Activated naive CD4-positive, alpha-beta T cell treated with anti-CD3 and anti-CD28 coated beads, Interleukin-2, amount 50 U/mL, for 72 hours (primary cell): ENCODE results near the gene TLNRD1. TPM values are rescaled to one million over a fixed set of nuclear protein-coding genes. Genes with fewer than 3 reads are reported as not detected.
"Not testable (repeated sequence)": the region's sequence is repeated elsewhere in the genome, so short reads cannot be mapped to it uniquely, and the experiment has no call there.

Source experiments
- ATAC-seq, 2 donors: fragments of 150-1000 bp; cut with Tn5 transposase; 2 replicates each; pipeline ENCODE4 v1.10.0; 2021; ENCODE audit warnings: mild to moderate bottlenecking in 2 of 2, moderate library complexity in 2 of 2
- DNase-seq, 2 donors: peaks; one replicate each; pipeline ENCODE4 v3.0.0; 2021 to 2022; ENCODE audit warnings: low spot score in 2 of 2
- H3K27ac Mint-ChIP-seq, 2 donors: one replicate each; pipeline ENCODE4 v1.8.0; 2022; ENCODE audit warnings: mild to moderate bottlenecking in 2 of 2, mixed read lengths in 2 of 2
- H3K36me3 Mint-ChIP-seq, 2 donors: one replicate each; pipeline ENCODE4 v1.8.0; 2022; ENCODE audit warnings: mixed read lengths in 2 of 2
- H3K9me3 Mint-ChIP-seq, 2 donors: one replicate each; pipeline ENCODE4 v1.8.0; 2022; ENCODE audit warnings: mixed read lengths in 2 of 2
- total RNA-seq, 2 donors: library from RNA; stranded (reverse); gene quantifications; one replicate each; pipeline ENCODE4 v1.2.3, GENCODE V29; 2022

TLNRD1 gene
- total RNA-seq = 10 to 100 TPM in 1 of 2 donors, 1 to 10 TPM in 1; 9.4 to 15.7 TPM

DNA sequence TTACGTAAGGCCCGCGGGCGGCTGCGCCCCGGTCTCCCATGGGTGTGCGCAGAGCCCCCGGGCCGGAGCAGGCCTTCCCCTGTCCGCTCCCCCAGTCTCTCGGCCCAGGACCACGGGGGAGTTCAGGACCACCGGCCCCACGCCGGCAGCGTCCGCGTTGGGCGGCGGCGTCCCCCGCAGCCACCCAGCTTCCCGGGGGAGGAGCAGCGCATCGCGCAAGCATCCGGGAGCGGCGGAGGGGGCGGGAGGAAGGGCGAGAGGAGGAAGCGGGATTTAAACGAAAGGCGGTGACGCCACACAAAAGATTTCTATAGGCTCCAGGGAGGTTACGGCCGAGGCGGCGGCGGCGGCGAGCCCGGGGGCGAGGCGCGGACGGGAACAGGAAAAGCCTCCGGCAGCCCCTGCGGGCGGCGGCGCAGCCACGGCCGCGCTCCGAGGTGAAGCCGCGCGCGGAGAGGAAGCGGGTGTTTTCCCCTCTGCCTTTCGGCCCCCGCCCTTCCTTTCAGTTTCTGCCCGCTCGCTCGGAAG lies at the start of gene TLNRD1:
Gene TLNRD1 (plus strand): TSS at position 300 of the 528 bp plus-strand sequence. CDS start 1,349 bp downstream, outside the sequence.
- peak within 1 kb of the TSS; percentile 92 to 98 for H3K27ac Mint-ChIP-seq

DNA sequence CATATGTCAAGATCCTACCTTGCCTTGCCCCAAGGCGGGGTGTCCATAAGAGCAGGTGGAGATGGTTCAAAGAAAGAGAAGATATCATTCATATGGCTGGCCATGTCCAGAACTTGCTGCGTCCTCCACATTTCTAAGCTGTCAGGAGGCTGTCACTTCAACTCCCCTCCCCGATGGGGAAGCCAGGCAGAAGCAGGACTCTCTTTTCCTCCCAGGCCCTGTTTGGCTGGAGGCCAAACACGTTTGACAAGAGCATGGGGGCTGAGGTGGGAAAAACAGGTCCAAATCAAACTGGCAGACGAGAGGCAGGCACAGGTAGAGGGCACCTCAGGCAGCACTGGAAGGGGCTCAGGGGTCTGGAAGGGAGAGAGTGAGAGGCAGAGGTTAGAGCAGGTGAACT lies 48.8 kb upstream of the TLNRD1 start:
- ATAC-seq (no peak), DNase-seq (no peak)
- H3K36me3 Mint-ChIP-seq = peaks cover 0 to 20% of the 10 kb centered on the region in 2 donors
- peak overlapping the region; percentile 22 to 25 for H3K27ac Mint-ChIP-seq
- no peaks in the 10 kb centered on the region for H3K9me3 Mint-ChIP-seq

More for the DNA sequence above, at the start of gene TLNRD1:
- ATAC-seq (peak; percentile 81), DNase-seq (peak; percentile 75 to 88)
- Mint-ChIP-seq H3K36me3 (peaks cover 4 to 6% of the 10 kb centered on the region in 2 donors), H3K9me3 (peaks cover 0 to 6% of the 10 kb centered on the region in 2 donors)

DNA sequence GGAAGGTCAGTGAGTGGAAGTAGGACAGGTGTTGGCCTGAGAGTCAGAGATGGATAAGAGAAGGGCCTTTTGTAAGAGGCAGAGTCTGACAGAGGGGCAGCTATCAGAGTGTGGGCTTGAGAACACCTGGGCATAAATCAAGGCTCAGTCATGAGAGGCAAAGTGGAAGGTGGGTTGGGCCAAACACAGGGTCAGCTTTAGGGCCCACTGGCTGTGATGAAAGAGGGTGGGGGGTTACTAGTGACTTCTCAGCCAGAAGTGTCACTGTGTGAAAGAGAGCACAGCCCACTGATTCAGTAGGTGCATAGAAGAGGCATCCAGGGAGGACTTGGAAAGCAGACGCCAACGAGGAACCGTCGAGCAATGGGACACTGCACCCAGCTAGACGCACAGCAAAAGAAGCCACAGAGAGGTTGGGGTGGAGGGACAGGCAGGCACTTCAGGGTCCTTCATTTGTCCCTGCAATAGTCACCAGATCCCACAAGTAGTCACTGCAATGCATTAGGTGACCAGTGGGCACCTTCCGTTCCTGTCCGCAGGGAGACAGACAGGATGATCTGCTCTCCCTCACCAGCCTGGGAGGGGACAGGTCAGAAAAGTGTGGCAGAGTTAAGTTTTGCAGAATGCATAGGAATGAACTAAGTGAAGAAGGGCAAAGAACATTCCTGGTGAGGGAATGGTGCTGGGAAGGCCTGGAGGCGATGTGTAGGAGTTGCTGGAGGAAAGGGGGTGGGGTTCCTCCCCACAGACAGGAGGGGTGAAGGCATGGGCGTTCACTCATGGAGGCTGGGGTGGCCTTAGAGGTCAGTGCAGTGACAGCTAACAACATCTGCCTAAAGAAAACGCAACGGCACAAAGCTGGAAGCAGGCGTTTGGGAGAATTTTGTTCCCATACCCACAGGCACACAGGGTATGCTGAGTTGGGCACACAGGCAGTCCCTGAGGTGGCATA lies 47.4 kb upstream of the TLNRD1 start:
- no peak for ATAC-seq
- H3K36me3 Mint-ChIP-seq = peaks cover 0 to 20% of the 10 kb centered on the region in 2 donors

DNA sequence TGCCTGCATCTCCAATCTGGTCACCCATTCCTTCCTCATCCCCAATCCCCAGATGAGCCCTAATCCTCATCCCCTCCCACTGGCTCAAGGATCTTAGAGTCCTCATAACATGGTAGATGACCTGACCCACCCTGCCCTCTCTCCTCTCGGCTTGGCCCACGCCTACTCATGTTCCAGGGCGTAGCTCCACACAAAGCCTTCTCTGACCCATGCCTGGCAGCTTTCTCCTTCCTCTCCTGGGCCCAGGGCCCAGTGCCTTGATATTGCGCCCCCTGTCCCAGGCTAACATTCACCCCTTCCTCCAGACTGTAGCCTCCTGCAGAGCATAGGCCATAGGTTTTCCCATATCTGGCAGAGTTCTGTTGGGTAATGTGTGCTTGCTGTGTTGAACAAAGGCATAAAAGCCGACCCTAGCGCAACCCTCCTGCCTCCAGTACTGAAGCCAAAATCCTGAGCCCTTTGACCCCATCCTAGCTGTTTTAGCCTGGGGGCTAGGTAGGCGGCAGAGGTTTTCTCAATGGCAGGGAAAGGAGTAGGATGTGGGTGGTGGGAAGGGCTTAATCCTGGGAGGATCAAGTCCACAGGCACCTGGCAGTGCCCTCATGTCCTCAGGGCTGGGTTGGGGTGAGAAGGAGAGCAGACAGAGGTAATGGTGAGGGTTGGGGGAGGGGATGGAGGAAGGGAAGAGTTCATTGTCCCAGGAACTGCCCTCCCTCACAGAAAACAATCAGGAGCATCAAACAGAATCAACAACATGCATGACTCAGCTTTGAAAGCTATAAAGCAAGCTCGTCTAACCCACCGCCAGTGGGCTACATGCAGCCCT lies 46.6 kb upstream of the TLNRD1 start:
- Mint-ChIP-seq H3K36me3 (peaks cover 6 to 27% of the 10 kb centered on the region in 2 donors), H3K27ac (no peak overlapping the region), H3K9me3 (no peaks in the 10 kb centered on the region)
- DNase-seq = no peak
- no peak for ATAC-seq

More for the DNA sequence above, 47.4 kb upstream of the TLNRD1 start:
- Mint-ChIP-seq H3K9me3 (no peaks in the 10 kb centered on the region), H3K27ac (no peak overlapping the region)
- no peak for DNase-seq

DNA sequence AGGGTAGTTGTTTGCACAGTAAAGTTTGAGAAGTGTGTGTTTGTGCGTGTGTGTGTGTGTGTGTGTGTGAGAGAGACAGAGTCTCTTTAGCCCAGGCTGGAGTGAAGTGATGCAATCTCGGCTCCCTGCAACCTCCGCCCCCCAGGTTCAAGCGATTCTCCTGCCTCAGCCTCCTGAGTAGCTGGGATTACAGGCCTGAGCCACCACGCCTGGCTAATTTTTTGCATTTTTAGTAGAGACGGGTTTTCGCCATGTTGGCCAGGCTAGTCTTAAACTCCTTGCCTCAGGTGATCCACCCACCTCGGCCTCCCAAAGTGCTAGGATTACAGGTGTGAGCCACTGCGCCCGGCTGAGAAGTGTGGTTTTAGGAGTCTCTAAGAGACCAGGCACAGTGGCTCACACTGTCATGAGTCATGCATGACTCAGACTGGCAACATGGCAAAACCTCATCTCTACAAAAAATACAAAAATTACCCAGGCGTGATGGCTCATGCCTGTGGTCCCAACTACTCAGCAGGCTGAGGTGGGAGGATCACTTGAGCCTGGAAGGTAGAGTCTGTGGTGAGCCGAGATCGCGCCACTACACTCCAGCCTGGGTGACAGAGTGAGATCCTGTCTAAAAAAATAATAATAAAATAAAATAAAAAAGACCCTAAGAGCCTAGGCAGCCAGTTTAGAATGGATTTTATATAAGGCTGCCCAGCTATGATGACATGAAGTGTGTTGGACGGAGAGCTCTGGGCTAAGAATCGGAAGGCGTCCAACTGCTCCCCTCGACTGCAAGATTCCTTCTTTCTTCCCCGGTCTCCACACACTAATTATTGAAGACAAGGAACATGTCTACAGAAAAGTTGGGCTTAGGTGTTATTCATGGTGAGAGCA lies 44.9 kb upstream of the TLNRD1 start:
- Mint-ChIP-seq H3K27ac (peak overlapping the region in 1 of 2 donors; percentile 63), H3K36me3 (peaks cover 10 to 25% of the 10 kb centered on the region in 2 donors)
- not testable (repeated sequence) for H3K9me3 Mint-ChIP-seq
- DNase-seq (peak; percentile 53 to 75), ATAC-seq (peak; percentile 99)

DNA sequence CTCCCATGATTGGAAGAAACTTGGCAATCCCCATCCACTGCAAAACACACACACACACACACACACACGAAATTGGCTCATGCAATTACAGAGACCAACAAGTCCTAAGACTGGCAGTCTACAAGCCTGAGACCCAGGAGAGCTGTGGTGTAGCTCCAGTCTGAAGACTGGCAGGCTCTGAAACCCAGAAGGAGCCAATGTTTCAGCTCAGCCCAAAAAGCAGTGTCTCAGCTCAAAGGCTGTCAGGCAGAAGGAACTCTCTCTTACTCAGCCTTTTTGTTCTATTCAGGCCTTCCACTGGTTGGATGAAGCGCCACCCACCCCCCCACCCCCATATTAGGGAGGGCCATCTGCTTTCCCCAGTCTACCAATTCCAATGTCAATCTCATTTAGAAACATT lies 43.2 kb upstream of the TLNRD1 start:
- ATAC-seq (no peak), DNase-seq (no peak)
- peaks cover 13 to 23% of the 10 kb centered on the region in 2 donors for H3K36me3 Mint-ChIP-seq
- H3K27ac Mint-ChIP-seq = no peak overlapping the region
- H3K9me3 Mint-ChIP-seq = no peaks in the 10 kb centered on the region

DNA sequence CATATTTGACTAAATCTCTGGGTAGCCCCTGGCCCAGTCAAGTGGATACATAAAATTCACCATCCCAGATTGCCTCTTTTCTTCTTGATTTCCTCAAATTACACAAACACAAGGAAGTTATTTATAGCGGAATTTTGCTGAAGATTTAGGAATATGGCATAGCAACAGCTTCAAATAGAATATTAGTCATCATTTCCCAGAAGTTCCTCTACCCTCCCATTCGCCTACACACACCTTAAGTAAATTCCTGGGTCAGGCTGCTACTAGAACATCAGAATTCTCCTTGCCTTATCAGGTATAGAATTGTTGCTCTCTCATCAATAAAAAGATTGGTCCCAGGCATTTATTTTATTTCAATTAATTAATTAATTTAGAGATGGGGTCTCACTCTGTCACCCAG lies 42.7 kb upstream of the TLNRD1 start:
- no peaks in the 10 kb centered on the region for H3K9me3 Mint-ChIP-seq
- DNase-seq (no peak), ATAC-seq (no peak)
- no peak overlapping the region for H3K27ac Mint-ChIP-seq
- peaks cover 17 to 22% of the 10 kb centered on the region in 2 donors for H3K36me3 Mint-ChIP-seq

DNA sequence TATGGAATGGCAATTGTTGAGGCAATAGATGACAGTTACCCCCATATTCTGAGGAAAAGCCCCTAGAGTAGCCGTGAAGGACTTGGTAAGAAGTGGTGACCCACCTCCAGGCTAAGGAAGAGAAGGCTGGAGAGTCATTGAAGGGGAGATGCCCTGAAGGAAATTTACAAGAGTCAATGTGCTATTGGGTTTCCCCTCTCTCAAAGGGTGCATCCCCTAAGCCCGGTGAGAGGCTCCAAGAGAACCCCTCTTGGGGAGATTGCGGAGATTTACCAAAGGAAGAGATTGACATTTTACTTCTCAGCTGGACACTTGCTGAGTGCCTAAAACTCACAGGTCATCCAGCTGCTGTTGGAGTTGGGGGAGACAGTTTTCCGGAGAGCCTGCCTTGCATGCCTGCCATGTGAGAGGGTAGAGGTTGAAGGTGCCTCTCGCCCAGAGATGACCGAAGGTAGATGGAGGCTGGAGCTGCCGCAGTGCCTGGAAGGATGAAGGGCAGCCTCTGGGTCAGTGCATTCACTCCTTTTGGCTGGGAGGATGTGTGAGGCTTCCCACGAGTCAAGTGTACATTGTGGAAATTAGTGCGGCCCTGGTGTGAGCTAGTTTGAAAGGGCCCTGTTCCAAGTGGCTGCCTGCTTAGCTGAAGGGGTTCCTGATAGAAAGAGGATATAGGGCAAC lies 41.8 kb upstream of the TLNRD1 start:
- Mint-ChIP-seq H3K27ac (no peak overlapping the region), H3K36me3 (peaks cover 17 to 25% of the 10 kb centered on the region in 2 donors), H3K9me3 (no peaks in the 10 kb centered on the region)
- ATAC-seq (no peak), DNase-seq (no peak)

DNA sequence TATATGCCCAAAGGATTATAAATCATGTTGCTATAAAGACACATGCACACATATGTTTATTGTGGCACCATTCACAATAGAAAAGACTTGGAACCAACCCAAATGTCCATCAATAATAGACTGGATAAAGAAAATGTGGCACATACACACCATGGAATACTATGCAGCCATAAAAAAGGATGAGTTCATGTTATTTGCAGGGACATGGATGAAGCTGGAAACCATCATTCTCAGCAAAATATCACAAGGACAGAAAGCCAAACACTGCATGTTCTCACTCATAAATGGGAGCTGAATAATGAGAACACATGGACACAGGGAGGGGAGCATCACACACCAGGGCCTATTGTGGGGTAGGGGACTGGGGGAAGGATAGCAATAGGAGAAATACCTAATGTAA lies 35.3 kb upstream of the TLNRD1 start:
- not testable (repeated sequence) for H3K27ac Mint-ChIP-seq, DNase-seq, H3K9me3 Mint-ChIP-seq, ATAC-seq
- H3K36me3 Mint-ChIP-seq = peaks cover 21 to 32% of the 10 kb centered on the region in 2 donors

DNA sequence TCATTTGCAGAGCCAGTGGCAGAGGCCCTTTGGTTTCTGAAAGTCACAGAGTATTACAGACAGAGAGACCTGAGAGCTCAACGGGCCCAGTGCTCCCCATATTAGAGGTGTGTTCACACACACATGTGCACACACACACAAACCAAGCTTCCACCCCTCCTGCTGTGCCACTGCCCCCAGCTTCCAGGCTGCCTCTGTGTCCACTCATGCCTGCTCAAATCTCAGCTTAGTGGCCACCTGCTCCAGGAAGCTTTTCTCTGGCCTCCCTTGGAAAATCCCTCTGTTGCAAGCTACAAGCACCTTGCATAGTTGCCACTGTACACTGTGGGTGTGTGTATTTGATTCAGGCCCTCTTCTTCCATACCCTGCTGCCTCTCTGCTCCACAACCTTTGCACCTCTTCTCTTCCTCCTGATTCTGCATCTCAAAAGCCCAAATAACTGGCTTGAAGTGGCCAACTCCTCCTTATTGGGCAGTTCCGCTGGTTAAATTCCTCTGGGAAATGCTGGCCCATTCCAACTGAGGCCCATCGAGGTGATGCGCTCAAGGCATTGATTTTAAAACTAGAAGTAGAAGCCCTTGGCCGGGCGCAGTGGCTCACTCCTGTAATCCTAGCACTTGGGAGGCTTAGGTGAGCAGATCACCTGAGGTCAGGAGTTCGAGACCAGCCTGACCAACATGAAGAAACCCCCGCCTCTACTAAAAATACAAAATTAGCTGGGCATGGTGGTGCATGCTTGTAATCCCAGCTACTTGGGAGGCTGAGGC lies 34.1 kb upstream of the TLNRD1 start:
- ATAC-seq (no peak), DNase-seq (no peak)
- Mint-ChIP-seq H3K36me3 (peaks cover 21 to 32% of the 10 kb centered on the region in 2 donors), H3K27ac (peak overlapping the region in 1 of 2 donors; percentile 11), H3K9me3 (no peaks in the 10 kb centered on the region)

DNA sequence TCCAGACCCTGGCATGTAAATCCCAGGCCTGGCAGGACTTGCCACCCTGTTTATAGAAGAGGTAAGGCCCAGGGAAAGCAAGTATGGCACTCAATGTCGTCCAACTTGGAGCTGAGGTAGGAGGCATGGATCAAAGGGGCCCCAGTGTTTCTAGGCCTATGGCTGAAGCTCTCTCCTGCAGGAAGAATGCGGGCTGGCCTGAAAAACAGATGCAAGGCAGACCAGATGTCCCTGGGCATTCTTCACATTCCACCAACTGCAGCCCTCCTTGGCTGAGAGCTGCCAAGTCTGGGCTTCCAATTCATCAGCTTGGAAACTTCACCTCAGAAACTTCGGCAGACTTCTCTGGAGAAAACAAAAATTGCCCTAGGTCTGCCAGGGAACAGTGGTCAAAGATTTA lies 33.3 kb upstream of the TLNRD1 start:
- H3K27ac Mint-ChIP-seq = no peak overlapping the region
- ATAC-seq (no peak), DNase-seq (no peak)
- H3K36me3 Mint-ChIP-seq = peaks cover 20 to 31% of the 10 kb centered on the region in 2 donors
- H3K9me3 Mint-ChIP-seq = no peaks in the 10 kb centered on the region

DNA sequence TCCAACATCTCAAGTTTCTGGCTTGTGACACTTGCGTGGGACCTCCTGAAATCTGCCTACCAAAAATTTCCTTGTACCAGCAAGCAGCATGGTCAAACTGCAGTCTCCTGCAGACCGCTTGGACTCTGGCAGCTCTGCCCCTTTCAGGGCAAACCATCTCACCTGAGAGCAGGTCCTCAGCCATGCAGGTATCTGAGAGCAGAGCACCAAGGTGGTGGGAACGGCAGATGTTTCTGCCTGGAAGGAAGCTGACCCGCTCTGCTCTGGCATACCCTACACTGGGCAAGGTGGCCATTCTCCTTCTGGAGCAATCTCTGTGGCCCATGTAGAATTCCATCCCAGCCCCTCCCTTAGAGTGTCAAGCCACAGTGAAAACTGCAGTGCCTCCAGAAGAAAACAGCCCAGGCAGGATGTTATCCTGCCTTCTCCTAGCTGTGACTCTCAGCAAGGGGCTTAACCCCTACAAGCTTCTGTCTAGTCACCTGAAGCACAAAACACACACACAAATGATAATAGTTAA lies 32.7 kb upstream of the TLNRD1 start:
- H3K9me3 Mint-ChIP-seq = no peaks in the 10 kb centered on the region
- DNase-seq = no peak
- no peak for ATAC-seq
- peaks cover 15 to 25% of the 10 kb centered on the region in 2 donors for H3K36me3 Mint-ChIP-seq
- no peak overlapping the region for H3K27ac Mint-ChIP-seq

DNA sequence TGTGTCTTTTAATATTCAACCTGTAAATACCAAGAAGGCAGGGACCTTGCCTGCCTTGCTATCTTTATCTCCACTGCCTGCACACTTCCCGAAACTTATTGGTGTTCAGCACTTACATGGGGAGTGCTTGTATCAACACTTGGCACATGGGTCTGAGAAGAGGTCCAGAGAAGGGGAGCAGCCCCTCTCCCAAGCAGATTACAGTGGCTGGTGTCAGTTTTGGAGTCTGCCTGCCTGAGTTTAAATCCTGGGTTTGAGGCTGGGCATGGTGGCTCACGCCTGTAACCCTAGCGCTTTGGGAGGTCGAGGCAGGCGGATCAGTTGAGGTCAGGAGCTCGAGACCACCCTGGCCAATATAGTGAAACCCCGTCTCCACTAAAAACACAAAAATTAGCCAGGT lies 31.4 kb upstream of the TLNRD1 start:
- H3K36me3 Mint-ChIP-seq = peaks cover 12 to 13% of the 10 kb centered on the region in 2 donors
- ATAC-seq (no peak), DNase-seq (no peak)
- H3K9me3 Mint-ChIP-seq = no peaks in the 10 kb centered on the region
- no peak overlapping the region for H3K27ac Mint-ChIP-seq

DNA sequence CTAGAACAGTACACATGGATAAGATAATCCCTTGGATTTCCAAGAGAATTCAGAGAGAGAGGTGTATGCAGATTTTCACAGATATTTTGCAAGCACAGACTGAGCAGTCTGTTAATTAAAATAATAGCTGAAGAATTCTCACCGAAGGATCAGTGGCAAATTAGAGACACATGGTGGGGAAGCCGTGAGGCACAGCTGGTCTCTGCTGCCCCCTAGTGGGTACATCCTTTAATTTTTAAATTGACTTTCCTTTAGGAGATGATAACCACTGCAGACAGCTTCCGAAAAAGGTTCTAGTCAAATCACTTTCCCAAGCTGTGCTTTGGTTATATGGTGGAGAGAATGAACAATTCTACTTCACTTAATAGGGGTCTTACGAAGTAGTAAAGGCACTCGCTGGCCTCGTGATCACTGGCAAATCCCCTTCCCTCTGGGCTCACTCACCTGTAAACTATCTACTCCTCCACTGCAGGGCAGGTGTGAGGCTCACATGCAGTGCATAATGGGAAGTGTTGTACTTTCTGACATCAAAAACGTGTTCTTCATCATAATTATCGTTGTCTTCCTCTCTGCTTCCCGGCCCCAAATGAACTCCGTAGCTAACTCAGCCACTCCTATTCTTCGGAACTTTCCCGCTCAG lies 30.6 kb upstream of the TLNRD1 start:
- peaks cover 5% of the 10 kb centered on the region in 2 donors for H3K36me3 Mint-ChIP-seq
- no peak overlapping the region for H3K27ac Mint-ChIP-seq
- H3K9me3 Mint-ChIP-seq = no peaks in the 10 kb centered on the region
- DNase-seq (peak in 1 of 2 donors; percentile 75), ATAC-seq (peak; percentile 53 to 63)
